Thyroid gland (tissue), 4 donors: Measurements from ENCODE around the gene ATP5ME. TPM values are rescaled to one million over a fixed set of nuclear protein-coding genes. Genes with fewer than 3 reads are reported as not detected.

Experiments
- DNase-seq, 2 donors: peaks; one replicate each; pipeline ENCODE4 v3.0.0-alpha.2; 2019
- H3K27ac ChIP-seq, 3 donors: fragments of 200-600 bp; sonication (generic); 1 replicate in 2 of 3; 2 replicates in 1 of 3; pipeline ENCODE4 v1.5.1; 2016 to 2019; ENCODE audit warnings: mild to moderate bottlenecking in 1 of 3, moderate library complexity in 1 of 3
- H3K27me3 ChIP-seq: fragments of 200-600 bp; sonication (generic); one replicate; pipeline ENCODE4 v1.5.1; 2019
- H3K36me3 ChIP-seq, 2 donors: fragments of 200-600 bp; sonication (generic); one replicate each; pipeline ENCODE4 v1.5.1; 2016 to 2019
- H3K4me1 ChIP-seq, 2 donors: fragments of 200-600 bp; sonication (generic); one replicate each; pipeline ENCODE4 v1.5.1; 2017 to 2019
- H3K4me3 ChIP-seq, 3 donors: fragments of 200-600 bp; sonication (generic); replicated peaks in 1 of 3; 1 replicate in 2 of 3; 2 replicates in 1 of 3; pipeline ENCODE4 v1.5.1; 2016; ENCODE audit warnings: mild to moderate bottlenecking in 1 of 3
- H3K9me3 ChIP-seq: fragments of 200-600 bp; sonication (generic); one replicate; pipeline ENCODE4 v1.5.1; 2017
- CTCF ChIP-seq, 6 experiments: fragments of 200-600 bp in 3 of 6; fragments of 450-650 bp in 3 of 6; sonication (generic) in 3 of 6; IDR thresholded peaks; one replicate each; pipeline ENCODE4 v1.5.1; 2016 to 2019; ENCODE audit warnings: antibody characterized with exemption in 6 of 6, mild to moderate bottlenecking in 2 of 6, inconsistent platforms in 1 of 6, moderate library complexity in 1 of 6
- POLR2A ChIP-seq, 2 donors: fragments of 450-650 bp; IDR thresholded peaks; one replicate each; pipeline ENCODE4 v1.6.1; 2017; ENCODE audit warnings: antibody characterized with exemption in 2 of 2, mild to moderate bottlenecking in 2 of 2, moderate library complexity in 1 of 2
- WGBS, 2 donors: methylation state at CpG; one replicate each; pipeline ENCODE4 v1.1.5; 2017; 5-methylcytosine and 5-hydroxymethylcytosine counted together
- intact Hi-C: fragments of 100-400 bp; cut with DNase I; formaldehyde crosslinking; loops from one replicate; pipeline ENCODE4 v1.15.1; 2023
- total RNA-seq, 4 donors: library from RNA; depleted of rRNA; stranded (reverse); fragments of >200 nt; gene quantifications; one replicate each; pipeline ENCODE4 v1.2.3, GENCODE V29; 2016

Gene ATP5ME
- total RNA-seq, 4 donors from 2014 or later = 82.2 to 144 (median 106) TPM

GRCh38 chr4:623914-624566, 50.0 kb downstream of the ATP5ME start:
- no peak for TF ChIP-seq POLR2A (IDR thresholded peaks at IDR 0.05)
- no peak for TF ChIP-seq CTCF (IDR thresholded peaks at IDR 0.05)
- Histone ChIP-seq H3K4me1 (peaks cover 6 to 20% of the 10 kb centered on the region in 2 donors), H3K27me3 (no peaks in the 10 kb centered on the region), H3K36me3 (no peaks in the 10 kb centered on the region), H3K4me3 (no peak overlapping the region), H3K9me3 (no peaks in the 10 kb centered on the region), H3K27ac (no peak overlapping the region)
- WGBS, 2 donors = 74 to 76% methylated on average over 19 to 27 of the region's 29 CpGs
- intact Hi-C loops = no loop called here
- no peak for DNase-seq

DNA sequence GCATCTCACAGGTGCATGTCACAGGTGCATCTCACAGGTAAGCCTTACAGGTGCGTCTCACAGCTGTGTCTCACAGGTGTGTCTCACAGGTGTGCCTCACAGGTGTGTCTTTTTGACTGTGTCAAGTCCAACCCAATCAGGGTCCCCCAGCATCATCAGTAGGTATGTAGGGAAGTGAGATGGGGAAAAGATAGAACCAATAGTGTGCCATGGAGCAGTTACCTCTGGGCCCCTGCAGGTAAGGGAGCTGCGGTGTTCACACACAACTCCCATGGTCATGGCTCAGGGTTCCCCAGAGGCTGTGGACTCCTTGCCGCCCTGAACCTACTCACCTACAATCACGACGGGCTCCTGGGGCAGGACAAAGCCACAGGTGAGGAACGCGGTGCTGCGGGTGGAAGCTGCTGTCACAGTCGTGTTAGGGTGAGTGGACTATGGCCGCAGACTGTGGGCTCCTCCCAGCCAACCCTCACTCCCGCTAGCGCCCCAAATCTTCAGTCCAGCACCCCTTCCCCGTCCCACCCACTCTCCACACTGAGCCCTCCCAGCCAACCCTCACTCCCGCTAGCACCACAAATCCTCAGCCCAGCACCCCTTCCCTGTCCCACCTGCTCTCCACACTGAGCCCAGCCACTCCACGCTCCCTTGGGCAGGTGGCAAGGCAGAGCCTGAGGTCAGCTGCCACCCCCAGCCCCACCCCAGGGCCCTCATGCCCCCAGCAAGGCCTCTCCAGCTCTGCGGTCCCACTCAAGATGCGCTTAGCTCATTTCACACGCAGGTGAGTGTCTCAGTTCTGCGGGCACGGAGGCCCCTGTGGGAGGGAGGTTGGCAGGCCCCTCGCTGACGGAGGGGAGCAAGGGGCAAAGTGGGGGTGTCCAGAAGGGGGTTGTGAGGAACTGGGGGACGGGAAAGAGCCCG, 50.8 kb downstream of the ATP5ME start:
- WGBS, 2 donors = 73 to 76% methylated on average over 24 of the region's 24 CpGs
- no peak for DNase-seq
- Histone ChIP-seq H3K27me3 (no peaks in the 10 kb centered on the region), H3K9me3 (no peaks in the 10 kb centered on the region), H3K27ac (no peak overlapping the region), H3K4me1 (peaks cover 6 to 16% of the 10 kb centered on the region in 2 donors), H3K4me3 (no peak overlapping the region), H3K36me3 (no peaks in the 10 kb centered on the region)
- TF ChIP-seq CTCF (IDR thresholded peaks at IDR 0.05) = no peak
- TF ChIP-seq POLR2A (IDR thresholded peaks at IDR 0.05) = no peak
- intact Hi-C loops = no loop called here

Other genes with a start within 250 kb of the ATP5ME start
- 100 to 1,000 TPM in 1 of 4 donors, 10 to 100 TPM in 3; 35.0 to 147 (median 54.2) TPM for gene ZNF721, start 175.1 kb downstream of the ATP5ME start, total RNA-seq
- 100 to 1,000 TPM in 1 of 4 donors, 10 to 100 TPM in 3; 65.3 to 103 (median 80.0) TPM for gene PIGG, start 175.1 kb downstream of the ATP5ME start, total RNA-seq
- gene TMEM271, start 98.0 kb downstream of the ATP5ME start, total RNA-seq = not detected
- gene PDE6B, start 48.7 kb downstream of the ATP5ME start, total RNA-seq = 10 to 100 TPM in 2 of 4 donors, 1 to 10 TPM in 2; 6.4 to 26.4 (median 14.4) TPM
- gene MYL5, start 266 bp upstream of the ATP5ME start, total RNA-seq = 10 to 100 TPM; 13.0 to 17.5 (median 14.2) TPM
- 10 to 100 TPM; 14.9 to 27.1 (median 18.3) TPM for gene SLC49A3, start 14.9 kb upstream of the ATP5ME start, total RNA-seq
- gene PCGF3, start 31.6 kb upstream of the ATP5ME start, total RNA-seq = 10 to 100 TPM; 41.4 to 60.0 (median 50.2) TPM
- gene CPLX1, start 151.9 kb upstream of the ATP5ME start, total RNA-seq = 1 to 10 TPM in 2 of 4 donors, under 1 TPM in 1, not detected in 1; 0.75 to 3.2 (median 1.4) TPM